Subcutaneous adipose tissue (tissue), 4 donors: ENCODE results near the gene MYADML2. TPM values are rescaled to one million over a fixed set of nuclear protein-coding genes. Genes with fewer than 3 reads are reported as not detected.

ENCODE experiments used
- total RNA-seq, 4 donors: library from RNA; depleted of rRNA; stranded (reverse); fragments of >200 nt; gene quantifications; one replicate each; pipeline ENCODE4 v1.1.0, GENCODE V29; 2016
- TF ChIP-seq, protein P1 (sequence below): fragments of 450-650 bp; IDR thresholded peaks from one replicate; pipeline ENCODE4 v1.5.1; 2016; ENCODE audit warnings: low read depth, mild to moderate bottlenecking, control low read depth, antibody characterized with exemption, moderate library complexity

Gene MYADML2
- total RNA-seq, 4 donors from 2014 or later, result not detected

- TF ChIP-seq, protein P1, sequence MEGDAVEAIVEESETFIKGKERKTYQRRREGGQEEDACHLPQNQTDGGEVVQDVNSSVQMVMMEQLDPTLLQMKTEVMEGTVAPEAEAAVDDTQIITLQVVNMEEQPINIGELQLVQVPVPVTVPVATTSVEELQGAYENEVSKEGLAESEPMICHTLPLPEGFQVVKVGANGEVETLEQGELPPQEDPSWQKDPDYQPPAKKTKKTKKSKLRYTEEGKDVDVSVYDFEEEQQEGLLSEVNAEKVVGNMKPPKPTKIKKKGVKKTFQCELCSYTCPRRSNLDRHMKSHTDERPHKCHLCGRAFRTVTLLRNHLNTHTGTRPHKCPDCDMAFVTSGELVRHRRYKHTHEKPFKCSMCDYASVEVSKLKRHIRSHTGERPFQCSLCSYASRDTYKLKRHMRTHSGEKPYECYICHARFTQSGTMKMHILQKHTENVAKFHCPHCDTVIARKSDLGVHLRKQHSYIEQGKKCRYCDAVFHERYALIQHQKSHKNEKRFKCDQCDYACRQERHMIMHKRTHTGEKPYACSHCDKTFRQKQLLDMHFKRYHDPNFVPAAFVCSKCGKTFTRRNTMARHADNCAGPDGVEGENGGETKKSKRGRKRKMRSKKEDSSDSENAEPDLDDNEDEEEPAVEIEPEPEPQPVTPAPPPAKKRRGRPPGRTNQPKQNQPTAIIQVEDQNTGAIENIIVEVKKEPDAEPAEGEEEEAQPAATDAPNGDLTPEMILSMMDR, result no peak
These were observed 44.8 kb upstream of the MYADML2 start for GRCh38 chr17:81991684-81992305.

DNA sequence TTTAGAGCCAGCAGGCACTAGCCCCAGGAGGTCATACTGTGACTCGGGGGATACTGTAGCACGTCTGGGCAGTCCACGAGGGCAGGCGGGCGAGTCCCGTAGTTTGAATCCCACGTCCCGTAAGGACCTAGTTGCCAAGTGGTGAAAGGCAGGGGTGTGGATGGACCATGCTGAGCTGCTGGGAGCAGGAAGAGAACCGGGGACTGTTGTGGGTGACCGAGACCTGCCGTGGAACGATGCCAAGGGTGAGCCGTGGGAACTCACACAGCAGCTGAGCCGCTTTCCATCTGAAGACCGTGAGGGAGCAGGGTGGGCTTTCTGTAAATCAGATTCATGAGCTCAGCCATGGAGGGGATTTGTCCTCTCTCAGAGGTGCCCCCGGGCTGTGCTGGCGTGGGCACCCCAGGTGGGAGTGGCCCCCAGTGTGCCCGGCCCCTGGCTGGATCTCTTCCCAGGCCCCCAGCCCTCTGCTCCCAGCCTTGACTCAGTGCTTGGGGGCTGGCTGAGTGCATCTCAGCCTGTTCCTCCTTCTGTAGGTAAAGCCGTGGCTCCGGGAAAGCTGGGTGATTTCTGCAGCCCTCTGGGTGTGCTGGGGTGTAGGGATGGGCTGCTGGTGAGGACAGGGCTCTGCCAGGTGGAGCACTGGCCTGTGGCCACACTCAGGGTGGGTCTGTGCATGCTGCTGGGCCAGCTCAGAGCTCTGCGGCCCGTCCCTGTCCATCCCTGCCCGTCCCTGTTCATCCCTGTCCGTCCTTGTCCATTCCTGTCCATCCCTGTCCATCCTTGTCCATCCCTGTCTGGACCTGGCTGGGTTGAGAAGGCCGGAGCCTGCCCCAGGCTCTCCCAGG is 44.0 kb upstream of the MYADML2 start:
- TF ChIP-seq, protein P1, result no peak

DNA sequence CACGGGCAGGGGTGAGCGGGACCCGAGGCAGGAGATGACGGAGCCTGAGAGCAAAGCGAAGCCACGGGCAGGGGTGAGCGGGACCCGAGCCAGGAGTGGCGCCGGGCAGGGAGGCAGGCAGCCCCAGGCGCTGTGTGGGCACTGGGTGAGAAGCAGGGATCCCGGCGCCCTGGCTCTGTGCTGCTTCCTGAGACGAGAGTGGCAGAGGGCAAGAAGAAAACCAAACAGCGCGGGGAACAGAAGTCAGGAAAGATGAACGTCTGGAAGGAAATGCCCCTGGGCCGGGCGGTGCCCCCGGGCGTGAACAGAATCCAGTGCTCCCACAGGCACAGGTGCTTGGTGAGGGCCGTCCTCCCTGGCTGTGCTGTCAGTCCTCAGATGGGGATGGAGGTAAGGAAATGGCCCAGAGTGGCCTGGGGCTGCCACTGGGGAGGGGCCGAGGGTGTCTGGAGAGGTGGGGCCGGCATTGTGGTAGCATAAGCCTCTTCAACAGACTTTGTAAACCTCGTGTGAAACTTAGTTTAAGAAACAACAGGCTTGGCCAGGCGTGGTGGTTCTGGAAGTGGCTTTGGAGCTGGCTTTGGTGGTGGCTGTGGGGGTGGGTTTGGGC is 40.2 kb upstream of the MYADML2 start:
- TF ChIP-seq, protein P1, result no peak

GRCh38 chr17:81986606-81987005 is 39.6 kb upstream of the MYADML2 start:
- TF ChIP-seq, protein P1, result no peak

- TF ChIP-seq, protein P1, result no peak
These were observed 37.9 kb upstream of the MYADML2 start for GRCh38 chr17:81984773-81985410.

GRCh38 chr17:81983639-81984373 is 36.8 kb upstream of the MYADML2 start:
- TF ChIP-seq, protein P1, result no peak
